SW480 (cell line): ENCODE data around the gene QRFPR.
A peak's percentile ranks its signal among the peaks of the same experiment; 100 is the strongest.
"Not testable (repeated sequence)": the region's sequence is repeated elsewhere in the genome, so short reads cannot be mapped to it uniquely, and the experiment has no call there.

ENCODE experiments used
- DNase-seq: peaks from one replicate; pipeline ENCODE4 v3.0.0-alpha.2; 2016; ENCODE audit warnings: low spot score

The QRFPR gene

DNA sequence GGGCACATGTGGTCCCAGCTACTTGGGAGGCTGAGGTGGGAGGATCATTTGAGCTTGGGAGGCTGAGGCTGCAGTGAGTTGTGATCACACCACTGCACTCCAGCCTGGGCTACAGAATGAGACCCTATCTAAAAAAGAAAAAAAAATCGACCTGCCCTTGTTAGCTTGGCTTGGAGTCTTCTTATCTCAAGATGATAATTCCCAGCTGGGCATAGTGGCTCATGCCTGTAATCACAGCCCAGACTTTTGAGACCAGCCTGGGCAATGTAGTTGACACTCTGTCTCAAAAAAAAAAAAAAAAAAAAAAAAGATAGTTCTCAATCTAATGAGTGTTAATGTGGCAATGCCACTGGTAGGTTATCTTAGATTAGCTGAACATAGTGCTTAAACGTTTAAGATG is 41.0 kb downstream of the QRFPR start:
- no peak for DNase-seq

DNA sequence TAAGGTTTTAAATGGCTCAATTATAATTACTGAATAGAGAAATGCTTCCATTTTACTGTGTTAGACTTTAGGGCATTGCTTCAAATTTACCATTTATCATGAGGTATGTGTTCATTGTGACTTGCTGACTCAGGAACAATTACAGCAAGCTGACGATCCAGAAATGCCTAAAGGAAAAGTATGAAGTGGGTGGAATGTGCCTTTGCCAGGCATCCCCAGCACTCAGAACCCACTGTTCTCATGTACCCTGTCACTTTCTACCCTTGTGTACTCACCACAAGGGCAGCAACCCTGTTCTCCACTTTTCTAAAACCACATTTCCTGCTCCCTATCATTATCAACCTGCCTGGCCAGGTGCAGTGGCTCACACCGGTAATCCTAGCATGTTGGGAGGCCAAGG is 41.5 kb downstream of the QRFPR start:
- DNase-seq, result no peak

DNA sequence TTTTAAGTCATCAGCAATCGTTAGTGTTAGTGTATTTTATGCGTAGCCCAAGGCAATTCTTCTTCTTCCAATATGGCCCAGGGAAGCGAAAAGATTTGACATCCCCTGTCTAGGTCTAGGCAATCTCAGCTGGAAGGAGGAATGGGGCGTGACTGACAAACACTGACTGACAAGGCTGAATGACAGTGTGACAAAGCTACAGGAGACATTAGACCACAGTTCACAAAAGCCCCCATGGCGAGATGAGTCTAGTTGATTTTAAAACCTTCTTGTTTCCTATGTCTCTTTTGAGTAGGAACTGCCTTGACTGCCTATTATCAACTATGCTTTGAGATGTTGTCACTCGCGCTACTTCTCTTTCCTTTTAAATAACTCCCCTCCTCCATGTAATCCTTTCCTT is 42.3 kb downstream of the QRFPR start:
- DNase-seq, result no peak

DNA sequence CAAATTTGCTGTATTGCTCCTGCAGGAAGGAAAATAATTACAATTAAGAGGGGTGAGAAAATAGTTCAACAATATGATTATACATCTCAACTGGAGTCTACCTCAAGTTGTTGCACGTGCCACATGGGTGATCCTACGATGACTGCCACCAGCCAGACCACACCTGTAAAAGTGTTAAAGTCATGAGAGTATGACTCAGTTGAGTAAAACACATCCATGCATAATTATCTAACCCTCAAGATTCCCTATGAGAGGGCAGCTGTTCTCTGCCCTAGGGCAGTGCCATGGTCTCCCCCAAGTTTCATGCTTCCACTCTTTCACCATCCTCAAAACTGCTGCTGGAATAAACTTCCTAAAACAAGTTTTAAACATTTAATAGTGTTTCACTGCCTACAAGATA is 44.1 kb downstream of the QRFPR start:
- no peak for DNase-seq

DNA sequence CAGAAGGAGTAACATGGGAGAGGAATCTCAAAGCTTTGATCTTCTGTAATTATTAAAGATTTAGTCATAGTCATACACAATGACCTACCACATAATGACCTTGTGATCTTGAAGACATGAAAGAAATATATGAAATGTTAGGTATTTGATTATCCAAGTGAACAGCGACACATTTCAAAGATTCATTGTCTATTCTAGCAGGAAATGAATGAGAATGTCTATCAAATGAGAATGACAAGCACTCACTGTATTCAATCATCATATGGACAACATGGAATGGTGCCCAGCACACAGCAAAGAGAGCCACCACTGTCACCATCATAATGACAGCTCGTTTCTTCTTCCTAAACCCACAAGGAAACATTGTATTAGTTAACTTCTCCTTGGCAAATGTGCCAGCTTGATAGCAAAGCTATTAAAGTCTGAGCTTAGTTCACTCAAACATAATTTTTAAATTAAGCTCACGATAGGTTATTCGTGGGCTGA is 50.6 kb downstream of the QRFPR start:
- peak; percentile 50 for DNase-seq

DNA sequence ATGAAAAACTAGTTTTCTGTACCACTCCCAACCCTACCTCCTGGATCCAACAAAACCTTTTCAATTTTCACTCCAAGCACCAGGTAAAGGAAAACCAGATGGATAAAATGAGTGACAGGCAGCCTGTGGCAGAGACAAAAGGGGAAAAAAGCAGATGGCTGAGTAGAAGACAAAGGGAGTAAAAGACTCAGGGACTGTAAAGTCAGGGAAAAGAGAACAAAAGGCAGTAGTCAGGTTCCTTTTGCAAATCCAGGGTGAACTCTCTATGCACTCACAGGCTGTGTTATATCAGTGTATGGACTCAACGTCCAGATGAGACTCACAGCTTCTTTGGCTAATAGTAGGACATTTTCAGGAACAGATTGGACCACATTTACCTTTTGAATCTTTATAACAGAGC is 54.2 kb downstream of the QRFPR start:
- DNase-seq, result no peak

DNA sequence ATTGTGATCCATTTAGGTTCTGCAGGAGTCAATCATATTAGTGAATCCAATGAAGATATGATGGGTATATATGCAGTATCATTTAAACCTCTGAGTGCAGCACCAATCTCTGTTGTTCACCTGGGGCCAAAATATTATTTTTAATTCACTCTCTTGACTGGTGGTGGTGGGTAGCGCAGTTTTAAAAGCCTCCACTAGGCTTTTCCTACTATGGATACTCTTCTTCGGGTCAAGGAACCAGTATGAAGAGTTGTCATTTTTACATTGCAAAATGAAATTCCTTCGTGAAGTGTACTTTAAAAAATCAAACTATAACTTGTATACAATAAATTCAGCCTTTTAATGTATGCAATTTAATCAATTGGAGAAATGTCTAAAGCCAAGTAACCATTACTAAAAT is 56.5 kb downstream of the QRFPR start:
- DNase-seq, result no peak

DNA sequence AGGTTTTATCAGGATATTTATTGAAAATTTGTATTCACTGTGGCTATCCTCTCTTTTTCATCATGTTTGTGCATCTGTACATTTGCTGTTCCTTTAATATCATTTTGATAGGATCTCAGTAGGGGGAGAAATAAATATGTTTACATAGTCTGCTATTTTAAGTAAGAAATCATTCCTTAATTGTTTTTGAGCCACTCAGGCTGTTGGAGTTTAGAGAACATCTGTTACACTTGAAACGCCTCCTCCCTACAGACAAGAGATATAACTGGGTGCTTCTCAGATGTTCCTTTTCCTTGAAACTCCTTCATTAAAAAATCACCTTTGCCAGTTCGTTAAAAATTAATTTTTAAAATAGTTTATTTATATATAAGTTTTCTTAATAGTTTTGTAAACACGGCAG is 59.4 kb downstream of the QRFPR start:
- no peak for DNase-seq

DNA sequence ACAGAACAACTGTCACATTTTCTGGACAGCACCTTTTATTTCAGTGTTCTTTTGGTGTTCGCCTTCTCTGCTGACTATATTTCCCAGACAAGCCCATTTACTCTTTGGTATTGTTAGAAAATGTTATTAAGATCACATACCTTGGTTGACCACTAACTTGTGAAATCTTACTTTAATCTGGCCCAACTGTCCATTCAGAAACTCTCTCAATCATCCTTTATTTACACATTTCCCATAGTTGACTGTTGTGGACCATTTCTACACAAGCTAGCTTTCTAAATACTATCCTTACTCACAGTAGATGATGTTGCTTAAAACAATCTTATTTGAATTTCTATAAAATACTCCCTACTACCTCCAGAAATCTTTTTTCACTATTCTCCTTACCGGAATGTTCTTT is 64.7 kb downstream of the QRFPR start:
- DNase-seq, result no peak

DNA sequence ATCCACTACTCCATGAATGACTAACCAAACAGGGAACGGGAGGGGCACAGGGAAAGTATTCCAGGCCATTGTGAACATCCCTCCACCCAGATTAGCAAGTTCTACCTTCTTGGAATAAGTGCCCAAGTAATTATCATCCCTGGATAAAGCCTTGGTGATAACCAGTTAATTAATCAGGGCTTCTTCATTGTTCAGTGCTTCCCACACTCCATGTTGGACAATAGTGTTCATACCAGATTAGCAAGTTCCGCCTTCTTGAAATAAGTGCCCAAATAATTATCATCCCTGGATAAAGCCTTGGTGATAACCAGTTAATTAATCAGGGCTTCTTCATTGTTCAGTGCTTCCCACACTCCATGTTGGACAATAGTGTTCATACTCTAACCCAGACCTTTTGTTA is 67.4 kb downstream of the QRFPR start:
- DNase-seq, result not testable (repeated sequence)

DNA sequence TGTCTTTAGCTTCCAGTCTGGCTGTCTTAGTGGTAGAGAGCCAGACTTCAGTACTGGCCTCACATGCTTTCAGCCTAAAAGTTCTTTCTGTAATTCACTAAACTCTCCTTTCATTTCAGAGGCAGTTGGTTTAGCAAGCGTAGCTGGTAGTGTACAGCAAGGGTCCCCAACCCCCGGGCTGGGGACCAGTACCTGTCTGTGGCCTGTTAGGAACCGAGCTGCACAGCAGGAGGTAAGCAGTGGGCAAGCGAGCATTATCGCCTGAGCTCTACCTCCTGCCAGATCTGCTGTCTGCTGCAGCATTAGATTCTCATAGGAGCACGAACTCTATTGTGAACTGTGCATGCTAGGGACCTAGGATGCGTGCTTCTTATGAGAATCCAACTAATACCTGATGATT is 72.0 kb downstream of the QRFPR start:
- DNase-seq, result no peak

DNA sequence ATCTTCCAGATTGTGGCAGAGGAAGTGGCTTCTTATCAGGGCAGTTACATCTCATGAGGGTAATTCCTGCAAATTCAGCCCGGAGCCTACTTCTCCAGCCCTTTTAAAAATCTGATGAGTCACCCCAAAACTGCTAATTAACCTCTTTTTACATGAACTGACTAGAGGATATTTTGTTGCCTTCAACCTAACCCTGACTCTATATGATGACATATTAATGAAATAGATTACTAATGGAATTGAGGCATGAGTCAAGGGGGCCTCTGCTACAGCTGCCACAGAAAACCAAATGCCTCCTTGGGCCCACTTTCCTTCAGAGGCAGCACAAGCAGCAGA is 72.5 kb downstream of the QRFPR start:
- DNase-seq, result no peak

DNA sequence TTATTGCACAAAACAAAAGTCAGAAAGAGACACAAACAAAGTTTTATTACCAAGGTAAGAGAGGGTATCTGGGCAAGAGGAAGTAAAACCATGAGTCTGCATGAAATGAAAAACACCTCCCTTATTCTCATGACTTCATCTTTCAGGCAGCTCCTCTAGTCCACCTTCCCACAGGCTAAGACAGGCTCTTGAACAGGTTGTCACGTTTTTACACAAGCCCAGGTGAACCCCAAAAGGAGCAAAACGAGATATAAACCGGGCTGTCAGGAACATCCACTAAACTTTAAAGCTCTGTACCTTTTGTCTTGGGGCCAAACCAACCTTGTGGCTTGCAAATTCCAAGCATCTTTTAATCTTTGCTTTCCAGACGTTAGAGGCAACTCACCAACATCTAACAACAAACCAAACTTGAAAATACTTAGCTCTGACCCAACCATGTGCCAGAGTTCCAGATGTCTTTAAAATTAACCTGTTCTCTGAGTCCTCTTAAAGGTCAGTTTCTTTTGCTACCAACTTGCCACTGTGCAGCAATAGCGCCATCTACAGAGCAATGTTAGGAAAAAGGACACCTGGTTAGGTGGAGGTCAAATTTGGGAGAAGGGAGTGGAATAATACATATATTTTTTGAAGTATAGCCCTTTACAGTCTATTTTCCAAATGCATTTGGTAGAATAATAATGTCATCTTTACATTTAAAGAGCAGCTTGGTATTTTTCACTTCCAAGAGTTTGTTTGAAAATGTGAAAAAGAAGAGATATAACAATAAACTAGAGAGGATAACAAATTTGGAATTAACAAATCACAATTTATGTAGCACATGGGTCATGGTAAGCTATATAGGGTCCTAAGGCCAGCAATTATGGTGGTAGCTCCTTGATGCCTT is 73.1 kb downstream of the QRFPR start:
- DNase-seq, result peak; percentile 32

DNA sequence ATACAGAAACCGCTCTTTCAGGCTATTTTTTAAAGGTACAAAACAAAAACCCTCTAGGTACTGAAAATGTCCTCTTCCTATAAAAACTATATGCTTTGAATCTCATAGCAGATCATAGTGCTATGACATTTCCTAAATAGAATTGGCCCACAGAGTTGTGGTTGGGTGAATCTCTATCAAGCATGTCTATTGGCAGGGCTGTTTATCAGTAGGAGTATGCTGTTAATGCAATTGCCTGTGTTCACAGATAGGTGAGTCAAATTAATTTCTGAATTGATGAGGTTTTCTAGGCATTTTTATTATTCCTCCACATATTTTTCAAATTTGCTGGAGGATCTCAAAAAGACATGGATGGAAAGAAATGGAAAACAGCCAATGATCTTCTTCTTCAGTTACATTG is 73.9 kb downstream of the QRFPR start:
- DNase-seq, result no peak

DNA sequence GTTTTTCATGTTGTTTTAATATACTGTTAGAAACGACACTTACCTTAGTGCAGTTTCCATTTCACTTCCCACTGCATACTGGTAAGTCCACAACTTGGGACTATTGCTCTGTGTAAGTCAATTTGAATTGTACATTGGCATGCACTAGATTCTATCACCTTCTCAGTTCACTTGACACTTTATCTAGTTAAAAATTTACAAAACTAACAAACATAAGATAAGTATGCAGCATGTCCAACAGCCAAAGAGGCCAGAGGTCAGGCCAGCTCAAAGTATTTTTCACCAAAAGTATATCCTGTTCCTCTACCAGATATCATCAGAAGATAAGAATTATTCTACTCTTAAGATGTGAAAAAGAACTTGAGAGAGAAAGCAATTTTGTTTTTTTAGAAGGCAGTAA is 75.9 kb downstream of the QRFPR start:
- DNase-seq, result no peak

DNA sequence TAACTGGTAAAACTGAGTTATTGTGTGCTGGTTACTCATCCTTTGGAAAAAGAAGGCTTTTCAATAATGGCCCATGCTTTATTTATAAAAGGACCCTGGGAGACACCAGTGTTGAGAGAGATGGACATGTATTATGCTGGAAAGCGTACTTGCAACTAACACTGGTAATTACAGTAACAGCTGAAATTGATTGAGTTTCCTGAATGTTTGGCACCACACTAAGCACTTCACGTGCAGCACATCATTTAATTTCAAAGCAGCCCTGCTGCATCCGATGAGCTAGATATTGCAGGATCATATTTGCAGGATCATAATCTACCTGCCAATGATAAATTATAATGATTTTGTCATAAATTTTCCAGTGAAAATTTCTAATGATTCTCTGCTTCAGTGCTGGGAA is 81.5 kb downstream of the QRFPR start:
- no peak for DNase-seq

DNA sequence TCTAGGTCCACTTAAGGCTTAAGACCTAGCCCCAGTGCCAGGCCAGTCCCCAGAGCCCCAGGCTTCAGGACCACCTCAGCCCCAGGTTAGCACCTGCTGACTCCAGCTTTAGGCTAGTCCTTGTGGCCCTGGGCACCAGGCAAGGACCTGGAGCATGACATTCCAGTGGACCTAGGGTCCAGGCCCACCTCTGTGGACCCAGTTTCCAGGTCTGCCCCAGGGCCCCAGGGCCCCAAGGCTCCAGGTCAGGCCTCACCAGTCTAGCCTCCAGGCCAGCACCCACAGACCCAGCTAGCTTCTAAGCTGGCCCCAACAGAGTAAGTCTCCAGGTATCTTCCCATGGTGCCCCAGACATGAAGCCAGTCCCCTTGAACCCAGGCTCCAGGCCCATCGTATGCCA is 97.5 kb downstream of the QRFPR start:
- no peak for DNase-seq

DNA sequence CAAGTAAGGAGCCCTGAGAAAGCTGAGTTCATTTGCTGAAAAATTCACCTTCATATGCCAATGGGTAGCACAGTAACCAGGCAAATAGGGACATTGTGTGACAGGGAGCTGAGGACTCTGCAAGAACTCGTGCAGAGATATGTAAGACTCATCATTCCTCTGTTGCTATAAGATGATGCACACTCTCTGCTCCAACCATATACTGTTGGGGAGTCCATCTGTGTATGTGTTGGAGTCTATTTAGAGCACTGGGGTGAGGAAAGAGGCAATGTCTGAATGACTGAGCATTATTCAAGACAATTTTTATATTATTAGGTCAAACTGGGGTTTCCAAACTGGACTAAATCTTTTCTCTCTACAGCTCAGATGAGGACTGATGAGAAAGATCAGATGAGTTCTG is 100.4 kb downstream of the QRFPR start:
- no peak for DNase-seq

DNA sequence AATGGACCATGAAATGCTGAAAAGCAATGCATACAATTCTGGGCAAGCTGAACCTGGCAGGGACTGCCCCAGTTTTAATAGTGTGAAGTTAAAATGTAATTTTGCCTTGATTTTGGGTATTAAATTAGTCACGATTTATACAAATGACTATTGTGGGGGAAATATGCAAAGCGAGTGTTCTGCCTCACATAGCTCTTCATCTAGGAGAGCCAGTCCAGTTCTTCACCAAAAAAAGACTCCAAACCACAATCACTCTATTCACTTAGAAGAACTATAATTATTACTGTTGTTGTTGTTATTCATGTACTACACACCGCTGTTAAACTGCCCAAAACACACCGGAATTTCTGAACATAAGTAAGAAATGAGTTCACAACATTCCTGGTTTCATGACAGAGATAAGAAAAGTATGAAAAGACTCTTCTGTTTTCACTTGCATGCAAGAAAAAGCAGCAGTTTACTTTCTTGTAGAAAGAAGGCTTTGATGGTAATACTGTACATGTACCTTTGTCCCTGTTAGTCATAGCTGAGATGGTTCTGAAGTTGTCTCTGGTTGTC is 101.9 kb downstream of the QRFPR start:
- no peak for DNase-seq
